H9 (cell line): ENCODE results near the gene GIPC3. TPM values are rescaled to one million over a fixed set of nuclear protein-coding genes. Genes with fewer than 3 reads are reported as not detected.

Source experiments
- DNase-seq: peaks from one replicate; pipeline ENCODE4 v3.0.0-alpha.2; 2017
- H2AFZ ChIP-seq: one replicate; pipeline ENCODE4 v1.6.1; 2013; ENCODE audit warnings: mild to moderate bottlenecking, low read length, control low read depth, moderate library complexity
- H2AK5ac ChIP-seq: 2 replicates; pipeline ENCODE4 v1.6.1; 2013; ENCODE audit warnings: low read length, control low read depth, mixed read lengths; ENCODE audit not compliant: insufficient read length
- H2BK120ac ChIP-seq: one replicate; pipeline ENCODE4 v1.6.1; 2013; ENCODE audit warnings: low read depth, mild to moderate bottlenecking, low read length, control low read depth, inconsistent platforms; ENCODE audit not compliant: poor library complexity, severe bottlenecking
- H2BK12ac ChIP-seq: 2 replicates; pipeline ENCODE4 v1.6.1; 2013; ENCODE audit warnings: low read length, control low read depth, mixed read lengths, low read depth; ENCODE audit not compliant: insufficient read length
- H2BK15ac ChIP-seq: 2 replicates; pipeline ENCODE4 v1.6.1; 2013; ENCODE audit warnings: low read depth, low read length, control low read depth
- H2BK20ac ChIP-seq: one replicate; pipeline ENCODE4 v1.6.1; 2013; ENCODE audit warnings: low read depth, mild to moderate bottlenecking, low read length, control low read depth, inconsistent platforms; ENCODE audit not compliant: poor library complexity, severe bottlenecking
- H2BK5ac ChIP-seq: 2 replicates; pipeline ENCODE4 v1.6.1; 2013; ENCODE audit warnings: low read length, control low read depth, mixed read lengths; ENCODE audit not compliant: insufficient read length
- H3K14ac ChIP-seq: 2 replicates; pipeline ENCODE4 v1.6.1; 2013; ENCODE audit warnings: low read length, control low read depth; ENCODE audit not compliant: insufficient read depth
- H3K18ac ChIP-seq: 2 replicates; pipeline ENCODE4 v1.6.1; 2013; ENCODE audit warnings: low read depth, mild to moderate bottlenecking, mixed read lengths, low read length, control low read depth; ENCODE audit not compliant: insufficient read length
- H3K23ac ChIP-seq: 2 replicates; pipeline ENCODE4 v1.6.1; 2013; ENCODE audit warnings: low read length, control low read depth, mixed read lengths, low read depth; ENCODE audit not compliant: insufficient read length
- H3K23me2 ChIP-seq: 2 replicates; pipeline ENCODE4 v1.6.1; 2013; ENCODE audit warnings: low read depth, mild to moderate bottlenecking, mixed read lengths, low read length, control low read depth; ENCODE audit not compliant: insufficient read length, poor library complexity, severe bottlenecking
- H3K27ac ChIP-seq: 2 replicates; pipeline ENCODE4 v1.5.1; 2013; ENCODE audit warnings: low read length, control low read depth, mixed read lengths, low read depth; ENCODE audit not compliant: insufficient read length
- H3K27me3 ChIP-seq: 2 replicates; pipeline ENCODE4 v1.6.1; 2013; ENCODE audit warnings: low read length, control low read depth, inconsistent platforms; ENCODE audit not compliant: insufficient read depth
- H3K4ac ChIP-seq: 2 replicates; pipeline ENCODE4 v1.6.1; 2013; ENCODE audit warnings: low read depth, mild to moderate bottlenecking, control low read depth, inconsistent platforms, low read length, moderate library complexity
- H3K4me1 ChIP-seq: 2 replicates; pipeline ENCODE4 v1.6.1; 2013; ENCODE audit warnings: low read length, control low read depth, inconsistent platforms; ENCODE audit not compliant: insufficient read depth
- H3K4me2 ChIP-seq: 2 replicates; pipeline ENCODE4 v1.6.1; 2013; ENCODE audit warnings: low read length, control low read depth, mixed read lengths; ENCODE audit not compliant: insufficient read length, insufficient read depth
- H3K56ac ChIP-seq: 2 replicates; pipeline ENCODE4 v1.6.1; 2013; ENCODE audit warnings: low read depth, mild to moderate bottlenecking, mixed read lengths, low read length, control low read depth; ENCODE audit not compliant: insufficient read length
- H3K79me1 ChIP-seq: 2 replicates; pipeline ENCODE4 v1.6.1; 2013; ENCODE audit warnings: low read depth, mild to moderate bottlenecking, moderate library complexity, low read length, control low read depth, inconsistent platforms; ENCODE audit not compliant: insufficient read depth, poor library complexity, severe bottlenecking
- H3K79me2 ChIP-seq: 2 replicates; pipeline ENCODE4 v1.6.1; 2013; ENCODE audit warnings: low read length, control low read depth, inconsistent platforms; ENCODE audit not compliant: insufficient read depth
- H3K9ac ChIP-seq: 2 replicates; pipeline ENCODE4 v1.6.1; 2013; ENCODE audit warnings: low read length, control low read depth, mixed read lengths; ENCODE audit not compliant: insufficient read length; ENCODE audit errors: extremely low read depth
- H3K9me3 ChIP-seq: one replicate; pipeline ENCODE4 v1.6.1; 2013; ENCODE audit warnings: low read depth, low read length, inconsistent platforms; ENCODE audit not compliant: control insufficient read depth
- H3T11ph ChIP-seq: one replicate; pipeline ENCODE4 v1.6.1; 2013; ENCODE audit warnings: mild to moderate bottlenecking, low read length, control low read depth, inconsistent platforms
- H4K20me1 ChIP-seq: one replicate; pipeline ENCODE4 v1.6.1; 2013; ENCODE audit not compliant: control insufficient read depth, insufficient read length, insufficient read depth
- H4K5ac ChIP-seq: 2 replicates; pipeline ENCODE4 v1.6.1; 2013; ENCODE audit warnings: low read depth, mild to moderate bottlenecking, mixed read lengths, low read length, control low read depth; ENCODE audit not compliant: insufficient read length
- H4K8ac ChIP-seq: replicated peaks from 2 replicates; pipeline ENCODE4 v1.6.1; 2013; ENCODE audit warnings: low read length, control low read depth, mixed read lengths, low read depth; ENCODE audit not compliant: insufficient read length
- H4K91ac ChIP-seq: 2 replicates; pipeline ENCODE4 v1.6.1; 2013; ENCODE audit warnings: low read depth, mild to moderate bottlenecking, moderate library complexity, mixed read lengths, low read length, control low read depth; ENCODE audit not compliant: insufficient read length
- H3K27ac Mint-ChIP-seq, 3 experiments: 2 replicates in 2 of 3; 3 replicates in 1 of 3; pipeline ENCODE4 v1.8.0; 2020 to 2021; ENCODE audit warnings: mixed read lengths in 3 of 3, mild to moderate bottlenecking in 1 of 3, moderate library complexity in 1 of 3
- H3K27me3 Mint-ChIP-seq: 2 replicates; pipeline ENCODE4 v1.8.0; 2021; ENCODE audit warnings: low read depth, mild to moderate bottlenecking, moderate library complexity, mixed read lengths
- H3K36me3 Mint-ChIP-seq, 3 experiments: 2 replicates in 2 of 3; 3 replicates in 1 of 3; pipeline ENCODE4 v1.8.0; 2020 to 2021; ENCODE audit warnings: low read depth in 3 of 3, mixed read lengths in 3 of 3; ENCODE audit not compliant: insufficient read depth in 1 of 3
- H3K4me1 Mint-ChIP-seq, 2 experiments: 2 replicates each; pipeline ENCODE4 v1.8.0; 2020; ENCODE audit warnings: mixed read lengths in 2 of 2
- H3K4me3 Mint-ChIP-seq, 2 experiments: 2 replicates in 1 of 2; 3 replicates in 1 of 2; pipeline ENCODE4 v1.8.0; 2020 to 2021; ENCODE audit warnings: mild to moderate bottlenecking in 2 of 2, mixed read lengths in 2 of 2, moderate library complexity in 1 of 2
- H3K9me3 Mint-ChIP-seq, 2 experiments: 2 replicates in 1 of 2; 3 replicates in 1 of 2; pipeline ENCODE4 v1.8.0; 2020; ENCODE audit warnings: mild to moderate bottlenecking in 2 of 2, mixed read lengths in 2 of 2, moderate library complexity in 1 of 2
- WGBS: extraction: QIAGEN DNeasy Blood & Tissue Kit; methylation state at CpG from one replicate; pipeline ENCODE4 v1.1.7; 2013; ENCODE audit warnings: missing lambda C conversion rate, low lambda C conversion rate, mixed read lengths; ENCODE audit not compliant: insufficient read length; ENCODE audit errors: extremely low coverage; 5-methylcytosine and 5-hydroxymethylcytosine counted together
- total RNA-seq: library from RNA; stranded (reverse); gene quantifications from 2 replicates; pipeline ENCODE4 v1.2.1, GENCODE V29; 2021
- TF ChIP-seq, protein P1 (sequence below): fragments of 200-600 bp; sonication (generic); conservative IDR thresholded peaks from 3 replicates; pipeline ENCODE4 v1.8.0; 2021; ENCODE audit warnings: antibody characterized with exemption, mild to moderate bottlenecking

Gene GIPC3
- total RNA-seq, 1 experiment from 2014 or later = 1.6 TPM

DNA sequence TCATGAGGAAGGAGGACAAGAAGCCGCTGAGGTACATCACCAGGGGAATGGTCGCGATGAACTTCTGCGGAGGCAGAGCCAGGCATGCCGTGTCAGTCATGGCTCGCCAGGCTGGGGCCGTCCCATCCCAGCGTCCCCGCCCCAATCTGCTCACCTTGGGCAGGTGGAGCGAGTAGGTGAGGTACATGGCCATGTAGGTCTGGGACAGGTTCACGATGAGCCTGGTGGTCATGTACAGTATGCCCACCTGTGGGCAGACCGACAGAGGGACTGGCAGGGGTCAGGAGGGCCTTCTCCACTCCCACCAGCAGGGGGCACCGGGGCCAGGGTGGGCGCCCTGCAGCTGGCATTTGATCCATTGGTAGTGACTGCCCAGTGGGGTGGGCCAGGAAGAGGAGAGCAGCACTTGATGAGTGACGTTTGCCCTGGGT is 38.0 kb upstream of the GIPC3 start:
- no peak overlapping the region for H2AK5ac ChIP-seq
- no peak overlapping the region for H4K5ac ChIP-seq
- H3K9me3 Mint-ChIP-seq = no peaks in the 10 kb centered on the region
- no peak overlapping the region for H3K4me2 ChIP-seq
- no peak overlapping the region for H3K23ac ChIP-seq
- no peaks in the 10 kb centered on the region for H3K79me2 ChIP-seq
- H2BK15ac ChIP-seq = no peak overlapping the region
- H3K23me2 ChIP-seq = no peaks in the 10 kb centered on the region
- no peak overlapping the region for H3K27ac Mint-ChIP-seq
- no peak overlapping the region for H3K56ac ChIP-seq
- H3K18ac ChIP-seq = no peak overlapping the region
- peaks cover 2 to 3% of the 10 kb centered on the region in 2 experiments; a peak in 1 of 4 replicates for H3K4me1 Mint-ChIP-seq
- no peak overlapping the region for H2BK12ac ChIP-seq
- no peak overlapping the region for H3K27ac ChIP-seq
- no peak overlapping the region for H3K4ac ChIP-seq
- H3K79me1 ChIP-seq = no peaks in the 10 kb centered on the region
- H3K4me3 Mint-ChIP-seq = no peak overlapping the region
- no peaks in the 10 kb centered on the region for H3K27me3 ChIP-seq
- H2BK20ac ChIP-seq = no peak overlapping the region
- no peak overlapping the region for H2AFZ ChIP-seq
- TF ChIP-seq, protein P1, sequence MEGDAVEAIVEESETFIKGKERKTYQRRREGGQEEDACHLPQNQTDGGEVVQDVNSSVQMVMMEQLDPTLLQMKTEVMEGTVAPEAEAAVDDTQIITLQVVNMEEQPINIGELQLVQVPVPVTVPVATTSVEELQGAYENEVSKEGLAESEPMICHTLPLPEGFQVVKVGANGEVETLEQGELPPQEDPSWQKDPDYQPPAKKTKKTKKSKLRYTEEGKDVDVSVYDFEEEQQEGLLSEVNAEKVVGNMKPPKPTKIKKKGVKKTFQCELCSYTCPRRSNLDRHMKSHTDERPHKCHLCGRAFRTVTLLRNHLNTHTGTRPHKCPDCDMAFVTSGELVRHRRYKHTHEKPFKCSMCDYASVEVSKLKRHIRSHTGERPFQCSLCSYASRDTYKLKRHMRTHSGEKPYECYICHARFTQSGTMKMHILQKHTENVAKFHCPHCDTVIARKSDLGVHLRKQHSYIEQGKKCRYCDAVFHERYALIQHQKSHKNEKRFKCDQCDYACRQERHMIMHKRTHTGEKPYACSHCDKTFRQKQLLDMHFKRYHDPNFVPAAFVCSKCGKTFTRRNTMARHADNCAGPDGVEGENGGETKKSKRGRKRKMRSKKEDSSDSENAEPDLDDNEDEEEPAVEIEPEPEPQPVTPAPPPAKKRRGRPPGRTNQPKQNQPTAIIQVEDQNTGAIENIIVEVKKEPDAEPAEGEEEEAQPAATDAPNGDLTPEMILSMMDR = peak; percentile 68
- no peaks in the 10 kb centered on the region for H3K27me3 Mint-ChIP-seq
- H4K91ac ChIP-seq = no peak overlapping the region
- no peaks in the 10 kb centered on the region for H3K9me3 ChIP-seq
- no peaks in the 10 kb centered on the region for H3K4me1 ChIP-seq
- peaks cover 4 to 13% (median 12%) of the 10 kb centered on the region in 3 experiments; a peak in 6 of 7 replicates for H3K36me3 Mint-ChIP-seq
- H3K9ac ChIP-seq = no peak overlapping the region
- no peaks in the 10 kb centered on the region for H4K20me1 ChIP-seq
- no peak overlapping the region for H3T11ph ChIP-seq
- no peak overlapping the region for H2BK120ac ChIP-seq
- H3K14ac ChIP-seq = no peak overlapping the region
- H2BK5ac ChIP-seq = no peak overlapping the region
- WGBS = no CpG with 5 or more reads among the region's 15 CpGs
- H4K8ac ChIP-seq = no peak overlapping the region
- no peak for DNase-seq
